GM12873 (cell line): ENCODE measurements around the gene ABCA10.

Source experiments
- TF ChIP-seq, protein P1 (sequence below): IDR thresholded peaks from 2 replicates; pipeline ENCODE4 v1.5.1; 2012; ENCODE audit warnings: low read depth, mild to moderate bottlenecking, moderate library complexity, low read length, control low read depth; ENCODE audit not compliant: insufficient read depth; ENCODE audit errors: missing control alignments

Gene ABCA10

DNA sequence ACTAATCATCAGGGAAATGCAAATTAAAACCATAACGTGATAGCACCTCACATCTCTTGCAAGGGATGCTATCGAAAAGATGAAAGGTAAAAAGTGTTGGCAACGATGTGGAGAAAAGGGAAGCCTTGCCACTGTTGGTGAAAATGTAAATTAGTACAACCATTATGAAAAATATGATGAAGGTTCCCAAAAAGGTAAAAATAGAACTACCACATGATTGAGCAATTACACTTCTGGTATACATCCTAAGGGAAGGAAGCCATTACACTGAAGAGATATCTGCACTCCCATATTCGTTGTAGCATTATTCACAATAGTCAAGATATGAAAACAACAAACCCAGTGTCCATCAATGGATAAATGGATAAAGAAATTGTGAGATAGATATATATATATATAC, 21.5 kb downstream of the ABCA10 start:
- TF ChIP-seq, protein P1, sequence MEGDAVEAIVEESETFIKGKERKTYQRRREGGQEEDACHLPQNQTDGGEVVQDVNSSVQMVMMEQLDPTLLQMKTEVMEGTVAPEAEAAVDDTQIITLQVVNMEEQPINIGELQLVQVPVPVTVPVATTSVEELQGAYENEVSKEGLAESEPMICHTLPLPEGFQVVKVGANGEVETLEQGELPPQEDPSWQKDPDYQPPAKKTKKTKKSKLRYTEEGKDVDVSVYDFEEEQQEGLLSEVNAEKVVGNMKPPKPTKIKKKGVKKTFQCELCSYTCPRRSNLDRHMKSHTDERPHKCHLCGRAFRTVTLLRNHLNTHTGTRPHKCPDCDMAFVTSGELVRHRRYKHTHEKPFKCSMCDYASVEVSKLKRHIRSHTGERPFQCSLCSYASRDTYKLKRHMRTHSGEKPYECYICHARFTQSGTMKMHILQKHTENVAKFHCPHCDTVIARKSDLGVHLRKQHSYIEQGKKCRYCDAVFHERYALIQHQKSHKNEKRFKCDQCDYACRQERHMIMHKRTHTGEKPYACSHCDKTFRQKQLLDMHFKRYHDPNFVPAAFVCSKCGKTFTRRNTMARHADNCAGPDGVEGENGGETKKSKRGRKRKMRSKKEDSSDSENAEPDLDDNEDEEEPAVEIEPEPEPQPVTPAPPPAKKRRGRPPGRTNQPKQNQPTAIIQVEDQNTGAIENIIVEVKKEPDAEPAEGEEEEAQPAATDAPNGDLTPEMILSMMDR, result no peak

DNA sequence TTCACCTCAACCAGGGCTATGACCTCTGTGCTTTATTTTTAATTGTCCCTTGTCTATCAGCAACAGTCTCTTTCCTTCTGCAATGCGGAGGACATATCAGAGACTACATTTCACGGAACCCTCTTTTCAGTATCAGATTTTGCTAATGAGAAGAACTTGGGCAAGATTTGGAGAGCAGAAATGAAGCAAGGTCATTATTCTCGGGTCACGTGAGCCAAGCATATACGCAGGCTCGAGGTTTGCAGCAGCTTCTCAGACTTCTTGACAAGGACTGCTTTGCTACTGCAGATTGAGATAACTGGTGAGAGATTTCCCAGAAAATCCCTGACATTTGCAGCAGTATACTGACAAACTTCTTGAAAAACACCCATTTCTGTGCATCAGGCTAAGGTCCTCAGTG, 30.4 kb downstream of the ABCA10 start:
- TF ChIP-seq, protein P1, result no peak

DNA sequence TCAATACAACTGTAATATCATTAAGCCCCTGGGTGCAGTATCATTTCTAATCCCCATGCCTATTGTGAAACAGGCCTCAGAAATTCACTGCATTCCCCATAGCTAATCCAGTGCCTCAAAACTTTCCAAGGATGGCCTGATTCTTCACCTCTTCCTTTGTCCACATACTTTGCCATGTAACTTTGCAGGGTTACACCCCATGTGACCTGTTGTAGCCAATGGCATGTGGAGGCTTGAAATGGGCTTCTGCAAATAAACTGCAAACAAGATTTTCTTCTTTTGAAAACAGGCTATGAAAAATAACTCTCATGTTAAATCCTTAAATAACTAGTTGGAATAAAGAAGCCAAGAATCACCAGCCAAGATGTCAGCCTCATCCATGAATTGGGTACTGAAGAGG, 35.9 kb downstream of the ABCA10 start:
- TF ChIP-seq, protein P1, result no peak

DNA sequence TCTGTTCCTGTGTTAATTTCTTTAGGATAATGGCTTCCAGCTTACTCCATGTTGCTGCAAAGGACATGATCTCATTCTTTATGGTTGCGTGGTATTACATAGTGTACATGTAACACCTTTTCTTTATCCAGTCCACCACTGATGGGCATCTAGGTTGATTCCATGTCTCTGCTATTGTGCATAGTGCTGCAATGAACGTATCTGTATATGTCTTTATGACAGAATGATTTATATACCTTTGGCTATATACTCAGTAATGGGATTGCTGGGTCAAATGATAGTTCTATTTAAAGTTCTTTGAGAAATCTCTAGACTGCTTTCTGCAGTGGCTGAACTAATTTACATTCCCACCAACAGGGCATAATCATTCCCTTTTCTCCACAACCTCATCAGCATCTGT, 39.8 kb downstream of the ABCA10 start:
- TF ChIP-seq, protein P1, result no peak

DNA sequence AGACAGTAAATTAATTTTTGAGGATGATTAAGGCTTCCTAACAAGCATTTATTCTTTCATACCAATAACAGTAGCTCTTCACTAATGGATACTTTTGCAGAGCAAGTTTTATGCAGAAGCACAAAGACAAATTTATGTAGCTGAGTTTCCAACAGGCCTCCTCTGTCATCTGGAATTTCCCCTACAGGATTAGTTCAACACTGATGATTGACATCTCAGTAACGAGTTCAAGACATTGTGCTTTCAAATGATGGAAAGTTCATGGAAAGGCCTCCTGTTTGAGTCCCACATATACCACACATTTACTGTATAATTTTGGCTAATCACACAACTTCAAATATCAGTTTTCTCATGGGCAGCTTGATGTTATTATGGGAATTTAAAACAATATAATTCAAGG, 40.6 kb downstream of the ABCA10 start:
- TF ChIP-seq, protein P1, result no peak

DNA sequence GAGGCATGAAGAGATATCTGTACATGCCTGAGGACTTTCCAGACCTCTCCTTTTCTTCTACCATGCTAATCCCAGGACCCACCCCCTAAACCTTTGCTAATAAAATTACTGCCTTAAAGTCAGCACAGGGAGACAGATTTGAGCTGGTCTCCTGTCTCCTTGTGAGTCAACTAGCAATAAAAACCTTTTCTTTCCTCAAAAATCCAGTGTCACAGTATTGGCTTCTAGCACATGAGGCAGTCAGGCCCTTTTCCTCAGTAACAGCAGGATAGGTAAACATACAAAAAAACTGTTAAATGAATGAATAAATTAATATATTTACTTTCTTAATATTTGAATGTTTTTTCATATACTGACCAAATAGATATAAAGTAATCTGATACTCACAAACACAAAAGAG, 41.3 kb downstream of the ABCA10 start:
- TF ChIP-seq, protein P1, result no peak

DNA sequence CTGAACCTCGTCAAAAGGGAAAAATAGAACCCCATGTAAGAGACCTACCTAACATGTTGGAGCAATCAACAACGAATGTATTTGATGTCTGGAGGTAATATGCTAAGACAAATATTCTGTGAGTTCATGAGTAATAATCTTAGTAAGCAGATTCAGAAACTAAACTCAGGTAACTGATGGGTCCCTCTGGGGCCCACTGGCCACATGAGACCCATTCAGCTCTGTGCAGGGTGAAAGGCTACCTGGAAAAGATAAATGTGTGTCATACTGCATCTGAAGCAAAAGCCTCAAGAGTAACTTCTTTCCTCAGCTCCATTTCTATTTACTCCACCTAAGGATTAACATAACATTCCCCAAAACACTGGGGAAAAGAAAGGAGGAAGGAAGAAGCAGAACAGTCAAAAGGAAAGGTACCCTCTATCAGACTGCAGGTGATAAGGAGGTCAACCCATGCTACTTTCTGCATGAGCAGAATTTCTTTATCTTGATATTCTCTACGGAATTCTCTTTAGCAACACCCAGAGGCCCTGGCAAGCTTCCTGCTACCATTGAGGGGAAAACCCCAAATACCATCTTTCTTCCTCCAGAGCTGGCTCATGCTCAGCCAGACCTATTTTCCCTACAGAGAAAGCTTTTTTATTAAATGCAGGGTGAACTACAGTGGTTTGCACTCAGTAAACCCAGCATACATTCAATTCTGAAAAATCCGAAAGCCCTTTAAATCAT, 49.2 kb downstream of the ABCA10 start:
- TF ChIP-seq, protein P1, result no peak

DNA sequence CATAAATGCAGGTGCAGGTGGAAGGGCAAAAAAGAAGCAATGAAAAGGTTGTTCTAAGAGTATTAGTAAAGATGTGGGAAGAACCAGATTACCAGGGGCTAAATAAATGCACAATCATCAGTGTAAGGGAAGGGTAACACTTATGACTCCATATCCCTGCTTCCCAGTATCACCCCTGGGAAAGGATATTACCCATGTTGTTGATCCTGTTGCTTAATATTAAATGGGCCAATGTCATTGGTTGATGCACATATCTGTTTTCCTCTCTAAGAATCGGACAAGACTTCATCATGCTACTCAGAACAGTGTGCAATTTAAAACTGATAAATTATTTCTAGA, 52.2 kb downstream of the ABCA10 start:
- TF ChIP-seq, protein P1, result no peak
